Measurements from ENCODE around the gene CENPB.

GRCh38 chr20:3820901-3821727 is 34.6 kb upstream of the CENPB start:
- no peak for TF ChIP-seq CTCF (IDR thresholded peaks at IDR 0.05; ENCODE audit: low read depth, low read length, missing input control)
- no peak for TF ChIP-seq REST (IDR thresholded peaks at IDR 0.05)

All from liver (tissue), 2 donors.